ENCODE data around the gene GTF3C4. TPM values are rescaled to one million over a fixed set of nuclear protein-coding genes. Genes with fewer than 3 reads are reported as not detected.

The GTF3C4 gene
- total and polyA plus RNA-seq, 10 of the 15 experiments (the other 5 are each of a cell fraction or from before 2014, with no cell fraction given) = 3.2 to 18.9 (median 8.2) TPM

GRCh38 chr9:132645306-132645705 lies 25.0 kb upstream of the GTF3C4 start:
- H3K4me1 ChIP-seq (ENCODE audit: control insufficient read depth, insufficient read depth, low read length) = no peaks in the 10 kb centered on the region
- no peak overlapping the region for H3K27ac ChIP-seq (ENCODE audit: control insufficient read depth, insufficient read depth)
- ChIA-PET RAD21 (ENCODE audit: unreplicated experiment) (interaction anchor here (0.5 kb wide), 1 partner anchor 106 kb away, joined by 4 read pairs; no protein-coding TSS in a partner anchor), CTCF (interaction anchor here (1.9 kb wide), 1 partner anchor 257 kb away, joined by 4 read pairs; no protein-coding TSS in a partner anchor), SMC1A (ENCODE audit: uncharacterized antibody, unreplicated experiment) (no interaction called here), POLR2A (no interaction called here)
- no peak for ATAC-seq
- no peak overlapping the region for H3K9ac ChIP-seq (ENCODE audit: control insufficient read depth, insufficient read depth, low read length)
- no peak overlapping the region for H3K4me3 ChIP-seq
- WGBS (ENCODE audit: insufficient coverage, insufficient replicate concordance, low lambda C conversion rate, missing lambda C conversion rate) = 100% methylated on average over 8 of the region's 8 CpGs
- peaks cover 17 to 60% of the 10 kb centered on the region in 2 experiments for H3K36me3 ChIP-seq (ENCODE audit: control insufficient read depth in 2 of 2, insufficient read depth in 2 of 2, low read length in 1 of 2)
- no TSS peak for BruUV-seq (replicated peaks)
- H3K9me3 ChIP-seq (replicated peaks; ENCODE audit: control insufficient read depth, insufficient read depth, low read length) = no peaks in the 10 kb centered on the region
- no peak overlapping the region for H3K4me2 ChIP-seq (ENCODE audit: control insufficient read depth, insufficient read depth)
- no peaks in the 10 kb centered on the region for H3K27me3 ChIP-seq (replicated peaks in 1 of 2; ENCODE audit: control insufficient read depth in 2 of 2, insufficient read depth in 2 of 2, low read length in 1 of 2)
- in situ Hi-C loops (cut with MboI) (no loop called here), intact Hi-C loops (cut with micrococcal nuclease; ENCODE audit: unreplicated experiment) (no loop called here)
- FAIRE-seq = no peak
- no peaks in the 10 kb centered on the region for H3K79me2 ChIP-seq (ENCODE audit: control insufficient read depth, insufficient read depth, low read length)
- TF ChIP-seq HDAC6 (IDR thresholded peaks at IDR 0.05; ENCODE audit: unreplicated experiment) (no peak), YY1 (IDR thresholded peaks at IDR 0.05; ENCODE audit: low read depth, low read length) (no peak), ZNF384 (IDR thresholded peaks at IDR 0.05; ENCODE audit: borderline replicate concordance, low read depth, low read length) (no peak), ASH2L (IDR thresholded peaks at IDR 0.05; ENCODE audit: borderline replicate concordance, low read depth) (no peak), CBX3 (IDR thresholded peaks at IDR 0.05; ENCODE audit: borderline replicate concordance, low read depth) (no peak), SUPT20H (IDR thresholded peaks at IDR 0.05; ENCODE audit: borderline replicate concordance, control insufficient read depth, low read depth, low read length) (no peak), KDM1A (IDR thresholded peaks at IDR 0.05; ENCODE audit: borderline replicate concordance) (no peak), REST (IDR thresholded peaks at IDR 0.05; ENCODE audit: low read depth, low read length) (no peak), HCFC1 (IDR thresholded peaks at IDR 0.05; ENCODE audit: low read length) (no peak), MYC (IDR thresholded peaks at IDR 0.05; ENCODE audit: insufficient read depth, insufficient read length, insufficient replicate concordance, low read length, severe bottlenecking) (no peak), E2F8 (IDR thresholded peaks at IDR 0.05; ENCODE audit: low read depth, partially characterized antibody) (no peak), NR2F1 (conservative IDR thresholded peaks at IDR 0.05) (no peak), ZBTB33 (IDR thresholded peaks at IDR 0.05) (no peak), SMARCA5 (IDR thresholded peaks at IDR 0.05) (no peak)
- H2AFZ ChIP-seq (ENCODE audit: control insufficient read depth, low read depth, low read length) = no peak overlapping the region
- DNase-seq (ENCODE audit: low read depth, low spot score) = no peak
- H4K20me1 ChIP-seq (ENCODE audit: control insufficient read depth, insufficient read depth) = no peaks in the 10 kb centered on the region
